Neural cell (in vitro differentiated cells): ENCODE data around the gene NXPH2.

Experiments
- CTCF ChIP-seq: fragments of 450-650 bp; IDR thresholded peaks from 2 replicates; pipeline ENCODE4 v1.5.1; 2014; ENCODE audit warnings: antibody characterized with exemption, mild to moderate bottlenecking, moderate library complexity; ENCODE audit not compliant: poor library complexity, severe bottlenecking
- EZH2 ChIP-seq: fragments of 200-600, 300-800 bp; shearing (Covaris generic), sonication (generic); IDR thresholded peaks from 2 replicates; pipeline ENCODE4 v1.6.1; 2014; ENCODE audit warnings: antibody characterized with exemption, low read length, borderline replicate concordance, mild to moderate bottlenecking; ENCODE audit not compliant: insufficient read depth, poor library complexity, severe bottlenecking
- MXI1 ChIP-seq: fragments of 450-650 bp; conservative IDR thresholded peaks from 2 replicates; pipeline ENCODE4 v1.6.1; 2014; ENCODE audit warnings: antibody characterized with exemption, mild to moderate bottlenecking; ENCODE audit not compliant: poor library complexity, severe bottlenecking
- REST ChIP-seq: IDR thresholded peaks from 2 replicates; pipeline ENCODE4 v1.6.1; 2012; ENCODE audit warnings: borderline replicate concordance
- SMC3 ChIP-seq: fragments of 450-650 bp; conservative IDR thresholded peaks from 2 replicates; pipeline ENCODE4 v1.6.1; 2014; ENCODE audit warnings: antibody characterized with exemption, mild to moderate bottlenecking, moderate library complexity; ENCODE audit not compliant: poor library complexity
- TAF1 ChIP-seq: IDR thresholded peaks from 2 replicates; pipeline ENCODE4 v1.6.1; 2012; ENCODE audit warnings: low read depth

- TF ChIP-seq CTCF (no peak), REST (no peak), MXI1 (no peak), TAF1 (no peak), EZH2 (no peak), SMC3 (no peak)
These were observed 2.2 kb upstream of the NXPH2 start for GRCh38 chr2:138782383-138782782.
